GM20000 (cell line): ENCODE data around the gene CCL22.
"Not testable (repeated sequence)": the region's sequence is repeated elsewhere in the genome, so short reads cannot be mapped to it uniquely, and the experiment has no call there.

Experiments
- DNase-seq: peaks from one replicate; pipeline ENCODE4 v3.0.0; 2012; ENCODE audit warnings: low spot score
- TF ChIP-seq, protein P1 (sequence below): IDR thresholded peaks from 2 replicates; pipeline ENCODE4 v1.5.1; 2012; ENCODE audit warnings: mild to moderate bottlenecking, control low read depth; ENCODE audit errors: extremely low read depth, missing control alignments

Gene CCL22

DNA sequence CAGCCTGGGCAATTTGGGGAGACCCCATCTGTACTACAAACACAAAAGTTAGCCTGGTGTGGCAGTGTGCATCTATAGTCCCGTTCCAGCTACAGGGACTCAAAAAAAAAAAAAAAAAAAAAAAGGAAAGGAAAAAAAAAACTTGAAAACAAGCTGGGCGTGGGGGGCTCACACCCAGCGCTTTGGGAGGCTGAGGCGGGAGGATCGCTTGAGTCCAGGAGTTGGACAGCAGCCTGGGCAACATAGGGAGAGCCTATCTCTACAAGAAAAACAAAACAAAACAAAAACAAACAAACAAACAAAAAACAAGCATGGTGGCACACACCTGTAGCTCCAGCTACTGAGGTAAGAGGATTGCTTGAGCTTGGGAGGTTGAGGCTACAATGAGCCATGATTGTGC lies 33.1 kb downstream of the CCL22 start:
- TF ChIP-seq, protein P1, sequence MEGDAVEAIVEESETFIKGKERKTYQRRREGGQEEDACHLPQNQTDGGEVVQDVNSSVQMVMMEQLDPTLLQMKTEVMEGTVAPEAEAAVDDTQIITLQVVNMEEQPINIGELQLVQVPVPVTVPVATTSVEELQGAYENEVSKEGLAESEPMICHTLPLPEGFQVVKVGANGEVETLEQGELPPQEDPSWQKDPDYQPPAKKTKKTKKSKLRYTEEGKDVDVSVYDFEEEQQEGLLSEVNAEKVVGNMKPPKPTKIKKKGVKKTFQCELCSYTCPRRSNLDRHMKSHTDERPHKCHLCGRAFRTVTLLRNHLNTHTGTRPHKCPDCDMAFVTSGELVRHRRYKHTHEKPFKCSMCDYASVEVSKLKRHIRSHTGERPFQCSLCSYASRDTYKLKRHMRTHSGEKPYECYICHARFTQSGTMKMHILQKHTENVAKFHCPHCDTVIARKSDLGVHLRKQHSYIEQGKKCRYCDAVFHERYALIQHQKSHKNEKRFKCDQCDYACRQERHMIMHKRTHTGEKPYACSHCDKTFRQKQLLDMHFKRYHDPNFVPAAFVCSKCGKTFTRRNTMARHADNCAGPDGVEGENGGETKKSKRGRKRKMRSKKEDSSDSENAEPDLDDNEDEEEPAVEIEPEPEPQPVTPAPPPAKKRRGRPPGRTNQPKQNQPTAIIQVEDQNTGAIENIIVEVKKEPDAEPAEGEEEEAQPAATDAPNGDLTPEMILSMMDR, result no peak

DNA sequence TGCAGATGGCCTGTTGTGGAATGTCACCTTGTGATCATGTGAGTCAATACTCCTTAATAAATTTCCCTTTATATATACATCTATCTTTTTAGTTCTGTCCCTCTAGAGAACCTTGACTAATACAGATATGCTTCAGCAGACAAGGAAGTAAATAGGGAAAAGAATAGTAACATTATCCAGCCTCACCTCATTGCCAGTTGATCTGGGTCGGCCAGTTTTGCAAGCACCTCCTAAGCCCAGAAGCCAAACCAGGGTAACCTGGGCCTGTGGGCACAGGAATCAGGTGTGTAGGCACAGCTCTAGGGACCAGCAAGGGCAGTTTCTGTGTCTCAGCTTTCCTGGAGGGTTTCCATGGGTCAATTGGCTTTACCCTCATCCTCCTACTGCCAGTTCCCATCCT lies 34.1 kb downstream of the CCL22 start:
- TF ChIP-seq, protein P1, result no peak
- no peak for DNase-seq

More for the DNA sequence above, 33.1 kb downstream of the CCL22 start:
- DNase-seq, result no peak

DNA sequence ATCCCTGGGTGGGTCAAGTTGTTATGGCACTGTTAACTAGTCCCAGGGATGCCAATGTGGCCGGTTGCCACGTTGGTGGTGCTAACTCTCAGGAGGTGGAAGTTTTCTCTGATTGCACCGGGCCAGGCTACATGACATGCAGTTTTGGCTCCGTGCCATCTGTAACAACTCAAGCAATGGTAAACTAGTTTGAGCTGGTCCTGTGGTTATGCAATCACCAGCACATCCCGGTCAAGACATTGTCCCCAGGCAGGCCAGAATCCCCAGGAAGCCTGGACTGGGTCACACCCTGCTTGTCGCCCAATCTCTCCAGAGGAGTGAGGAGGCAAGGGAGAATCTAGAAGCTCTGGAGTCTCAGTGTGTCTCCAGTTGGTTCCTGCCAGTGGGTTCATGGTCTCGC lies 35.9 kb downstream of the CCL22 start:
- TF ChIP-seq, protein P1, result no peak
- no peak for DNase-seq

DNA sequence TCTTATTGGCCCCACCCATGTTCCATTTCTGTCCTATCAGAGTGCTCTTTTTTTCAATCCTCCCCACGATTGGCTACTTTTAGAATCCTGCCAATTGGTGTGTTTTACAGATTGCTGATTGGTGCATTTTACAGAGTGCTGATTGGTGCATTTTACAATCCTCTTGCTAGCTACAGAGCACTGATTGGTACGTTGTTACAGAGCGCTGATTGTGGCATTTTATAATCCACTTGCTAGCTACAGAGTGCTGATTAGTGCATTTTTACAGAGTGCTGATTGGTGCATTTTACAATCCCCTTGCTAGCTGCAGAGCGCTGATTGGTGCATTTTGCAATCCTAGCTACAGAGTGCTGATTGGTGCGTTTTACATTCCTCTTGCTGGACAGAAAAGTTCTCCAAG lies 36.4 kb downstream of the CCL22 start:
- DNase-seq, result no peak
- TF ChIP-seq, protein P1, result no peak

DNA sequence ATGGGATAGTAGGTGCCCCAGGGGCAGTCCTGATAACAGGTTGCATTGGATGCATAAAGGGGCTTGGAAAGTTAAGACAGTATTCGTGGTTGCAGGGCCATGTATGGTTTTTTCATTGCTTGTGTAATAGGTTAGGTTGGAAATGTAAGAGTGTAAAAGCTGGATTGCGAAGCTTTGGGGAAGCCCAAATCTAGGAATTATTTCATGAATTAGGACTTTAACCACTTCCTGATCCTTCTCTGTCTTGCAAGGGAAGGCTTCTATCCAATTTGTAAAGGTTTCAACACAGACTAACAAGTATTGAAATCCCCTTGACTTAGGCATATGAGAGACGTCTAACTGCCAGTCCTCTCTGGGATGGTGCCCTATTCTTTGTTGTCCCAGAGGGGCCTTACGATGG lies 38.2 kb downstream of the CCL22 start:
- TF ChIP-seq, protein P1, result no peak
- no peak for DNase-seq

DNA sequence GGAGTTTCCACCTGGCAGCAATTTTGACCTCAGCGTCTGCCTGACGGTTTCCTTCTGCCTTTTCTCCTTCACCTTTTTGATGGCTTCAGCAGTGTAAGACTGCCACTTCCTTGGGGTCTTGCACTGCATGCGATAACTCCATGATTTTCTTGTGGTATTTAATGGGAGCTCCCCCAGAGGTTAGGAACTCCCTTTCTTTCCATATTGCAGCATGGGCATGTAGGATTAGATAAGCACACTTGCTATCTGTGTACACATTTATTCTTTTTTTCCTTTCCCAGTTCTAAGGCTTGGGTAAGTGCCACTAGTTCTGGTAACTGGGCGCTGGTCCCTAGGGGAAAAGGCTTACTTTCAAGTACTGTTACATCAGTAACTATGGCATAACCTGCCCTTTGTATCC lies 38.9 kb downstream of the CCL22 start:
- DNase-seq, result not testable (repeated sequence)

DNA sequence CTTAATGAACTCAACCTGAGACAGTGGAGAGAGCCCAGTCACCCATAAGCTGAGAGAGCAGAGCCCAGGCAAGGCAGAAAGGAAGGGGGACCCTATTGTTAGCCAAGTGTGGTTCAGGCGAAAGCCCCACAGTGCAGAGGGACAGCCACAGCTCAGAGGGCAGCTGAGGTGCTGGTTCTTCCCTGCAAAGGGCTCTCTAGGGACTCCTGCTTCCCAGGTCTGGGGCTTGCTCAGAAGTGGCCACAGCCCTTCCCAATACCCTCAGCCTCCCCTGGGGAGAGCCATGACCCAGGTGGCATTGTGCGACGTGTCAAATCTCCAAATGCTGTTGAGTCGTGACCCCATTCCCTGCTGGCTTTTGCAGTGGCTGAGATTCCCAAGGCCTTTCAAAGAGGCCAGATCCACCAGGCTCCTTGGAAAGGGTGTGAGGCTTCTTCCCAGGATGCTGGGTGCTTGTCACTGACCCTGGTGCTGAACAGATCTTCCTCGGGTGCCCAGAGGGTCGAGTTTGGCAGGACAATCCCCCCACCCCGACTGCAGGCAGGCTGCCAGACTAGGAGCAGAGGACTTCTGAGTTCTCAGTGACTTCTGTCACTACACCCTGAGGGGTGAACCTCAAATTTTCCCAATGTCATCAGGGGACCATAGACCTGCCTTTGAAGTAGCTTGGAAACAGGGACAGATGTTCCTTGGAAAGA lies 43.5 kb downstream of the CCL22 start:
- TF ChIP-seq, protein P1, result no peak

DNA sequence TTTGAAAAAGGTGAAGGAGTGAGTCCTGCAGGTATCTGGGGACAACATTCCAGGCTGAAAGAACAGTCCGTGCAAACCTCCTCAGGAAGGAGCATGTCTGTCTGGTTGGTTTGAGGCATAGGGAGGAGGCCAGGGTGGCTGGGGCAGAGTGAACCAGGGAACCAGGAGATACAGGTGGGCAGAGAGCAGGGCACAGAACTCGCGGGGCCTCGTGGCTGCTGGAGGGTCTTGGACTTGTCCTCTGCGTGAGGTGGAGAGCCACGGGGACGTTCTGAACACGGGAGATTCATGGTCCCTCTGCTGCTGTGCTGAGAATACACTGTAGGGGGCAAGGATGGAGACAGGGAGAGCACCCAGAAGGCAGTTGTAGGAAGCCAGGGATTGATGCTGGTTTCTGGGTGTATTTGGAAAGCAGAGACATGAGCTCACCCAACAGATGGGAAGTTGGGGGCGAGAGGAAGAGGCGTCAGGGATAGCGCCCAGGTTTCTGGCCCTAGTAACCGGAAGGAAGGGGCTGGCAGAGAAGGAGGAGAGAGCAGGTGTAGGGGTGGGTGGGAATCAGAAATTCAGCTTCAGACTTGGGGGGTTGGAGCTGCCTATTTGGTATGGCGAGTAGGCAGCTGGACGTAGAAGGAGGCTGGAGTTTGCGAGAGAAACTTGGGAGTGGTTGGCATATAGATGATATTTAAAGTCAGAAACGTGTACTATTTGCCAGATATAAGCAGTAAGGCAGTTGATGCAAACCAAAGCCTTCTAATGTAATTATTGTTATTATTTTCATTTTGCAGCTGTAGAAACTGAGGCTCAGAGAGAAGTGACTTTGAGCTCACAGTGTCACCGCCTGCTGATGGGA lies 45.6 kb downstream of the CCL22 start, which contains the start of gene CCL17:
Gene CCL17, plus strand, starts transcription at position 803 of the 853 bp plus-strand sequence. CDS start 9,166 bp downstream, outside the sequence.
- TF ChIP-seq, protein P1, result no peak
- no peak for DNase-seq

More for the DNA sequence above, 43.5 kb downstream of the CCL22 start:
- no peak for DNase-seq
